HG03066 (cell line): ENCODE data around the gene SOX30.
"Not testable (repeated sequence)": the region's sequence is repeated elsewhere in the genome, so short reads cannot be mapped to it uniquely, and the experiment has no call there.

Experiments used
- ATAC-seq: cut with Tn5 transposase; IDR thresholded peaks from one replicate; pipeline ENCODE4 v1.9.1; 2021; ENCODE audit warnings: low read depth; ENCODE audit not compliant: unreplicated experiment

SOX30 gene

DNA sequence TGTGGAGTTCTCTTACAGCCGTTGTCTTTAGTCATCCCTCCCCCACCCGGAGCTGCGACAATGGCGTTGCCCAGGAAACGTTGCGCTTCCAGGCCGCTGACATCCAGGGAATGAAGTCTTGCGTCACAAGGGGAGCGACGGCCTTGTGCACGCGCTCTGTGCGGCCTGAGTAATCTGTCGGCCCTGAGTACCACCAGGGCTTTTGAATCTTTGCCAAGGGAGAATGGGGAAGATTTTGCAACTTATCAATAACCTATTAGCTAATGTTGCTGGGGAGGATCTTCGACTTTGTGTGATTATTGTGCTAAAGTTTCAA is at the start of gene SOX30:
SOX30 (minus strand) TSS at position 62 of the 316 bp plus-strand sequence. CDS start 360 bp downstream, outside the sequence.
- ATAC-seq = no peak

DNA sequence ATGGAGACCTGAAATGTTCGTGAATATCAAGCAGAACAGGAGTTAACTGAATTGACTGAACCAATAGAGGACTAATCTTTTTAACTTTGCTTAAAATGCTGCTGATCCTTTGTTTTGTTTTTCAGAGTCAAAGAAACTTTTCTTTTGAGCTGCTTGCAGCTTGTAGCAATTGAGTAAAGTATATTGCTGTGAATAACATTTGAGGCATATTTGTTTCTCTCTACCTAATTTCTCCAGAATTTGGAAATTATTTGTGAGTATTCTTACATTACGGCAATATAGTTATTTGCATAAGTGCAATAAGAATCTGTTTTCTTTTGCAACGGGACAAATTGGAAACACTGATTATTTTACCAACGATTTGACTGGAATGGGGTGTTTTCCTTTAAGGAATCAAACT is 46.4 kb upstream of the SOX30 start:
- not testable (repeated sequence) for ATAC-seq

DNA sequence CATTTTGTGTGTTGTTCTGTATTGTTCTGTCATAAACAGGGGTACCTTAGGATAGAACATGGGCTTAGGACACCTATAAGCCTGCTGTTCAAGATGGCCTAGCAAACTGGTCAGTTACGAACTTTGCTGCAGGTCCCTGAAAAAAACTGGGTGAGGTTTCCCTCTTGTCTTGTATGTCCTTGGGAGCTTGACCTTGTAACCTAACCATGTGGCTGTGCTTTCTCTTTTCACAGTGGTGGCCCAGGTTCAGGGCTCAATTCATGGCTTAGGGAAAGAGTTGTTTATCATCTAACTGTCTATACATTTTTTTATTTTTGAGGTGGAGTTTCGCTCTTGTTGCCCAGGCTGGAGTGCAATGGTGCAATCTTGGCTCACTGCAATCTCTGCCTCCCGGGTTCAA is 43.9 kb upstream of the SOX30 start:
- not testable (repeated sequence) for ATAC-seq

DNA sequence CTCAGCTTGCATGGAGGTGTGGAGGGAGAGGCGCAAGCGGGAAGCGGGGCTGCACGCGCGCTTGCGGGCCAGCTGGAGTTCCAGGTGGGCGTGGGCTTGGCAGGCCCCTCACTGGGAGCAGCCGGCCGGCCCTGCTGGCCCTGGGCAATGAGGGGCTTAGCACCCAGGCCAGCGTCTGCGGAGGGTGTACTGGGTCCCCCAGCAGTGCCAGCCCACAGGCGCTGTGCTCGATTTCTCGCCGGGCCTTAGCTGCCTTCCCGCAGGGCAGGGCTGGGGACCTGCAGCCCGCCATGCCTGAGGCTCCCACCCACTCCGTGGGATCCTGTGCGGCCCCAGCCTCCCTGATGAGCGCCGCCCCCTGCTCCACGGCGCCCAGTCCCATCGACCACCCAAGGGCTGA is 41.6 kb upstream of the SOX30 start:
- ATAC-seq = not testable (repeated sequence)

DNA sequence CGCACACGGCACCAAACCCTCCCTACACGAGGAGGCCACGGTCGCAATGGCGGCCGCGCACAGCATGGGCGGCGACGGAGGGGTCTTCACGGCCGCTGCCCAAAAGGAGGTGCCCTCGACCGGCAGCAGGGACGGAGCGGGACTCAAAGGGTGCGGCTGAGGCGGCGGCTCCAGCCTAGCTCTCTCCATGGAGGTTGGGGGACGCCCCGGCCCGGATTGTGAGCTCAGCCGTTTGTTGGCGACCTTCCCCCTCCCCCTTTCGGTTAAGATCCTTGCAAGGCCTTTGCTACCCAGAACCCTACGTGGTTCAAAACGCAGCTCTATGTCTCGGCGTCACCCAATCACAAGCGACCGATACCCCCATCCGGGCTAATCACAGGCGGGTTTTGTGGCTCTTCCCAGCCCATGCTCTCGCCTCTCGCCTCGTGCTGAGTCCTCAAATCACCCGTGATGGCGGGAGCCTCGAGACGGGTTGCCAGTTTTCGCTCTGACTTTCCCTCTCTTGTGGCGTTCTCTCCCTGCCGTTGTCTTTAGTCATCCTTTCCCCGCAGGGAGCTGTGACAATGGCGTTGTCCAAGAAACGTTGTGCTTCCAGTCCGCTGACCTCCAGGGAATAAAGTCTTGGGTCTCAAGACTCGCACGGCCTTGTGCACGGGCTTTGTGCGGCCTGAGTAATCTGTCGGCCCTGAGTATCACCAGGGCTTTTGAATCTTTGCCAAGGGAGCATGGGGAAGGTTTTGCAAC is 38.6 kb upstream of the SOX30 start:
- ATAC-seq = no peak

DNA sequence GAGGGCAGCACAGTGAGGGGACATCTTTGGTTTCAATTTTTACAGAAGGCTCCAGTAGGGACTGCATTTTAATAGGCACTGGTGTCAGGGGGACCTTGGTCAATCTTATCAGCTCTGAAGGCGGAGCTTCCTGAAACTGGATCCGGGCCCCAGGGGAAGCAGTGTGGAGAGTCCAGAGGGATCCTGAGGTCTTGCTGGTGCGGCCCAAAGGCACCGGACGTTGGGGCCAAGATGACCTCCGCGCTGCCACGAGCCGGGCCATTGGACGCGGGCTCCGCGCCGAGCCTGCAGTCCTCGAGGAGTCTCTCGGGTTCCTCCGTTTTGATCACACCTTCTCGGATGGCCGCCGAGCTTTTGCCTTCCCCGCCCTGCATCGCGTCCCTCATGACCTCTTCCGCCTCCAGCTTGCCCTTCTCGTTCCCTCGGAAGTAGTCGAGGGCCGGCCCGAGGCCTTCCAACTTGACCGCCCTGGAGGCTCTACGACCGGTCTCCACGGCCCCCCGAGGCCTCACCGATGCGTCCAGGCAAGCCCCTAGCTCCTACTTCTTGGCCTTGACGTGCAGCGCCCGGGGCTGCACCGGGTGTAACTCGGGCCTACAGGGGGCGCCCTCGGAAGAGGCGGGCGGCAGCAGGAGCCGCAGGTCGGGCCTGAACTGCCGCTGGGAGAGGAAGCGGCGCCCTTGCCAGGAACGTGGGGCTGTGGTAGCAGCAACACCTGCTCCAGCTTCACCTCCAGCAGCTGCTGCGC is 37.9 kb upstream of the SOX30 start:
- no peak for ATAC-seq

DNA sequence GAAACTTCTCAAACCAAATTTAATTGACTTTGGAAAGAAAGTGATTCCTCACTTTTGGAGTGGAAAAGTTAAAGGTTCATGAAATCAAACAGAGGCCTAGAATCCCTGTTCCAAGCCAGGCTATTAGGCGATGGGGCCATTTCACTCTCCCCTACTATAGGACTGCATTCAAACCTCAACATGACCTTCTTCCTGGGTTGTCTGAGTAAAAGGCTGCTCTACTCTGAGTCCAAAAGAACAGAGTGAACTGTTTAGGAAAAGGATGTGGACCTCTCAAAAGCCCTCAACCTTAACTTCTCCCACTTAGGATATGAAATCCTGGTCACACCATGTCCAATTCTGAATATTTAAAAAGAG is 34.9 kb upstream of the SOX30 start:
- ATAC-seq = no peak

DNA sequence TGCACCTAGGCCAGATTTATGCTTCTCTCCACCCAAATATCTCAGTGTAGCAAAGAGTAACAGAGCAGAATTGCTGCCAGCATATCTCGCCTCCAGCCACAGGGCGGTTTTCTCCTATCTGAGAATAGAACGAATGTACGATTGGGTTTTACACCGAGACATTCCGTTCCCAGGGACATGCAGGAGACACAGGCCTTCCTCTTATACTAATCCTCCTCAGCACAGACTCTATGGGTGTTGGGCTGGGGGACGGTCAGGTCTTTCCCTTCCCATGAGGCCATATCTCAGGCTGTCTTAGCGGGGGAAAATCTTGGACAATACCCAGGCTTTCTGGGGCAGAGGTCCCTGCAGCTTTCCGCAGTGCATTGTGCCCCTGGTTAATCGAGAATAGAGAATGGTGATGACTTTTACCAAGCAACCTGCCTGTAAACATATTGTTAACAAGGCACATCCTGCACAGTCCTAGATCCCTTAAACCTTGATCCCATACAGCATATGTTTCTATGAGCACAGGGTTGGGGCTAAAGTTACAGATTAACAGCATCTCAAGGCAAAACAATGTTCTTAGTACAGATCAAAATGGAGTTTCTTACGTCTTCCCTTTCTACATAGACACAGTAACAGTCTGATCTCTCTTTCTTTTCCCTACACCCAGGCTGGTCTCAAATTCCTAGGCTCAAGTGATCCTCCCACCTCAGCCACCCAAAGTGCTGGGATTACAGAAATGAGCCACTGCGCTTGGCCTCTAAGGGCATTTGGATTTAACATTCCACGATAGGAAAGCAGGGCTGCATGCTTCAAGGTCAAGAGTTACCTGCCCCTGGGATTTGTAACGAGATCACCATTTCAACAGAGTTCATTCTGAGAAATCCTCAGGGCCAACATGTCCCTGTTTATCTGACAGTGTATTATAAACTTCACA is 34.3 kb upstream of the SOX30 start:
- not testable (repeated sequence) for ATAC-seq

DNA sequence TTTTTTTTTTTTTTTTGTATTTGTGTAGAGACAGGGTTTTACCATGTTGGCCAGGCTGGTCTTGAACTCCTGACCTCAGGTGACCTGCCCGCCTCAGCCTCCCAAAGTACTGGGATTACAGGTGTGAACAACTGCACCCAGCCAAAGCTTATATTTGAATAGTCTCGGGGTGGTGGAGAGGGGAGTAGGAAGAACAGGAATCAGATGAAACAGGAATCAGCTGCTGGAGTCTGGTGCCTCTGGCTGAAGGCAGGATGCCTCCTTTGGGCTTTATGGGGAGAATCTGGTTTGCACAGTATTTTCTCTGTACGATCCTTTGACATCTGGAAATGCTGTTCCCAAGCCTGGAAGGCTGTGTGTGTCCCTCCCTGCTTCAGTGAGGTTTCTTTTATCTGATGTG is 30.0 kb upstream of the SOX30 start:
- no peak for ATAC-seq

DNA sequence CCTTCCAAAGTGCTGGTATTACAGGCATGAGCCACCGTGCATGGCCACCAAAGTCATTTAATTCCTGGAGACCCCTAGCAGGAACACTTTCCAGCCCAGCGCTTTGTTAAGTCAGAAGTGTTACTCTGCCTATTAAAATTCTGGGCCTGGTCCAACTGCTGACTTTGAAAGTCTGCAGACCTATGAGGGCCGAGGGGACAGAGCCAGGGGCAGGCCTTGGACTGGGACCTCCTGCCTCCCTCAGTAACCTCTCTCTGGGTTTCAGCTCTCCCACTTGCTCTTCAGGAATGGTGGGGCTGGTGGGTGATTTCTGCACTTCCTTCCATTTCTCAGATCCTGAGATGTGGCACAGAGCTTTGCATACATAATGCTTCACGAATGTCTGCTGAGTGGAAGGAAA is 28.8 kb upstream of the SOX30 start:
- no peak for ATAC-seq

DNA sequence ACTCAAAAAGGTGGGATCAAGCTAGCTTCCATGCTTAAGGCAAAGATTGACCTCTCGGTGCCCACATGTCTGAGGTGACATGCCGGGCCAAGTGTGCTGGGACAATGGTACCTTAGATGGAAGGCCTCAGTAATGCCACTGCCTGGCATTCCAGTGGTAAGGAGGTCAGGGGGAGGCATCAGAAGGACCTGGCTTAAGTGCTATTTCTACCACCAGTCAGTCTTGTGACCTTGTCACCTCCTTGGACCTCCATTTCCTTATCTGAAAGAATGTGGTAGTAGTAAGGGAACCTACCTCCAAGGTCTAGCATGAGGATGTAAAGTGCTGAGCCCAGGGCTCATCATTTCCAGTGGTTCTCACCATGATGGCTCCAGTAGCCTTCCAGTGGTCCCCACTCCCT is 28.0 kb upstream of the SOX30 start:
- no peak for ATAC-seq

DNA sequence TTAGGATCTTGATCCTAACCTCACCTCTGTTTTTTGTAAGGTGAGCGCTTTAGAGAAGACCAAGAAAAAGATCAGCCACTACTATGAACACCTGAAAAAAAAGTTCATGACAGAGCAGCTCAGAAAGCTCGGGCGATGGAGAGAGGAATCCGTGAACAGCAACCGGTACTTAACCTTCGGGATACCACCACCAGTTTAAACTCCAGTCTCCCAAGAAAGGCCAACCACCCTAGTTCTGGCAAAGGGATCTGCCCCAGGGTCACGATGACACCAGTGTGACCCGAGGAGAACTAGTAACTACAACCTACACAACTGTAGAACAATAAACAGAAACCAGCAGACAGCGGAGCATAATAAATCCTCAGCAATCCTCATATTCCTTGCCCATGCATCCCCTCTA is 27.6 kb upstream of the SOX30 start:
- ATAC-seq = no peak

DNA sequence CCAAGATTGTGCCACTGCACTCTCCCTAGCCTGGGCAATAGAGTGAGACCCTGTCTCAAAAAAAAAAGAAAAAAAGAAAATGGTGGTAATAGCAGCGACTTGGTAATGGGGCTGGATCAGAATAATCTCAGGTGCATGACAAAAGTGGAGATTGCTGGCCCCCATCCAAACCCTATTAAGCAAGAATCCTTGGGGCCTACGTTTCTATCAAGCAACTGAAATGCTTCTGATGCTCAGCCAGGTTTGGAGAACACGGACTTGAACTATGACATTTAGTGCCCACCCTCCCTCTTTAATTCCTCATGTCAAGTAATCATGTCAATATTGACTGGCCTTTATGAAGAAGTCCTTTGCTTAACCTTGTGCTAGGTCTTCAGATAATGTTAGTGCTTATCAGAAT is 25.7 kb upstream of the SOX30 start:
- no peak for ATAC-seq

DNA sequence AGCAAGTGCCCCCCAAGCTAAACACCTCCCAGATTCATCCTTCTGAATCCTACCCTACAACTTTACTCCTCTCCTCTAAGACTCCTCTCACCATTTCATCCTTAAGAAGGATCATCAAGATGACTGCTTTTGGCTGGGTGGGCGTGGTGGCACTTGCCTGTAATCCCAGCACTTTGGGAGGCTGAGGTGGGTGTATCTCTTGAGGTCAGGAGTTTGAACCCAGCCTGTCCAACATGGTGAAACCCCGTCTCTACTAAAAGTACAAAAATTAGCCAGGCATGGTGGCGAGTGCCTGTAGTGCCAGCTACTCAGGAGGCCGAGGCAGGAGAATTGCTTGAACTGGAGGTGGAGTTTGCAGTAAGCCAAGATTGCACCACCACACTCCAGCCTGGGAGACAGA is 22.1 kb upstream of the SOX30 start:
- ATAC-seq = not testable (repeated sequence)

DNA sequence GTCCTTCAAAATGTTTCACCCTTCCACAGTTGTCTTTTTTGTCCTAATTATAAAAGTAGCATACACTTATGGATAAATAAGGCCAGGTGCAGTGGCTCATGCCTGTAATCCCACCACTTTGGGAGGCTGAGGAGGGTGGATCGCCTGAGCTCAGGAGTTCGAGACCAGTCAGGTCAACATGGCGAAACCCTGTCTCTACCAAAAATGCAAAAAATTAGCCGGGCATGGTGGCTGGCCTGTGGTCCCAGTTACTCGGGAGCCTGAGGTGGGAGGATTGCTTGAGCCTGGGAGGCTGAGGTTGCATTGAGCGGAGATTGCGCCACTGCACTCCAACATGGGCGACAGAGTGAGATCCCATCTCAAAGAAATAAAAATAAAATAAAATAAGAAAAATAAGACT is 20.7 kb upstream of the SOX30 start:
- ATAC-seq = no peak

DNA sequence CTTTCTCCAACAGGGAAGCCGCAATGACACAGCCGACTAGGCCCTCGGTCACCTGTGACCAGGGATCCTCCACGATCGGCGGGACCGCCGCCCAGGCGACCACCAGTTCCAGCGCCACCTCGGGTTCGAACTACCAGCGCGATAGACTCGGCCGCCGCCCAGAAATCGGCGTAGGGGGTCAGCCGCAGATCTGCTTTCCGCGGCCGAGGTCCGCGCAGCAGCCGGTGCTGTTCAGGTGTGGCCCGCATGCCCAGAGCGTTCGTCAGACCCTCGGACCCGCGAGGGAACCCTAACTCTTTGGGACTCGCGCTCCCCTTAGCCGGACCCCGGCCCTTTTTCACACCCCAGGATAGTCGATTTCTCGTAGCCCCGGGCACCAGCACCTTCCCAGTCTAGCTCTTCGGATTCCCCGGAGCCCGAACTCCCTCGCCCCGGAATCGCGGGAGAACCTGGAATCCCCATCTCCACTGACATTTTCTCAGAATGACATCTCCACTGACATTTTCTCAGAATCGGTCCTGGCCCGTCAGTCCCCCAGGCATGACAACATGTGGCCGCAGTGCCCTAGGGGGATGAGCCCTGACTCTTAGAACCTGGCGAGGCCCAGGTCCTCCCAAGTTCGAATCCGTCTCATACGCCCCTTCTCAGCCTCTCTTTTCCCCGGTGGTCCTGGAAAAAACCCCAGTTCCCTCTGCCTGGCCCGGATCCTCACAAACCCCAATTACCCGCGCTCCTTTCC is 19.5 kb upstream of the SOX30 start:
- no peak for ATAC-seq

DNA sequence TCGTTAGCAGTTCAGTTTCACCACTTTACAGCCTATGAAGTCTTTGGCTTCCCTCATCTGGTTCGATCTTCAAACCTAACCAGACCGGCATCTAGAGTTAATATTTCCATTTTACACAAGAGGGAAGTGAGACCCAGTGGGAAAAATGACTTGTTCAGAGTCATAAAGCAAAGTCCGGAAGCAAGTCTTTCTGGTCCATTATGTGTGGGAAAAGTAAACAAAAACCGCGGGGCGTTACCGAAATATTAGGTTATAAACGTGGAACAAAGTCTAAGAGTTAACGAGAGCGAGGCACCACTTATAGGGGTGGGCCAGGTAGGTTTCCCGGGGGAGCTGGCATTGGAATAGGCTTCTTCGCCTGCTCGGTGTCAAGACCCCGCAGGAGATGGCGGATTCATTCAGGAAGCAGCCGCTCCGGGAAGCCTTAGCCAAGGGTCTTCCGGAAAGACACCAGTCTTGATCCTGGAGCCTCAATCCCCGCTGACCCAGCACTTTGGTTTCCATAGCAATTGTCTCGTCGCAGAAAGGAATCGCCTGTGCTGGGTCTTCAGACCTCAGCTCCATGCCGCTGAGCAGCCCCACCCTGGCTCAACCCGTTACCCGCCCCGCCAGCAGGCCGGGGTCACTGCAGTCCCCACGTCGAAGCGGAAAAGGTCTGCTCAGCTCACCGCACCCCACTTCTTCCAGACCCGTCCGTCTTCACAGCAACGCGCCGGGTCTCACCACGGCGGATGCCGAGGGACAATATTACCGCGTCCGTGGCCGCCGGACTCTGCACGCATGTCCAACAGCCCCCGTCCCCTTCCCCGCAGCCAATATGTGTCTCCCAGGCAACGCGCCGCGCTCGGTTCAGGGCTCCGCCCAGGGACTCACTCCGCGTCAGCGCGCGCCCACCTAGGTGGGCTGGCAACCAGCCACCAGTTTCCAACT is 18.7 kb upstream of the SOX30 start, which contains the start of gene C5orf52:
C5orf52 (plus strand) TSS at position 872 of the 930 bp plus-strand sequence. CDS start 82 bp downstream, outside the sequence.
- no peak for ATAC-seq

DNA sequence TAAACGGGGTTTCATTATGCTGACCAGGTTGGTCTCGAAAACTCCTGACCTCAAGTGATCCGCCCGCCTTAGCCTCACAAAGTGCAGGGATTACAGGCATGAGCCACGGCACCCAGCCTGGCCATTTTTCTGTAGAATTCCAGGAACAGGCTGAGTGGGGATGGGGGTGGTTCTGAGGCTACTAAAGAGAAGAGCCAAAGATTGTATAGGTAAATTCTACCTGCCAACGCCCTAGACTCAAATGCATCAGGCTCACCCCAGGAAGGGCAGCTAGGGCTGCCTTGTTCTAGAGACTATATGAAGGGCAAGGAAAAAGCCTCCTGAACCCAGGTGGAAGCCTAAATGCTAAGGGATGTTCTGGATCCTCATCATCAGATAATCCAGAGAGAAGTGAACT is 17.5 kb upstream of the SOX30 start:
- no peak for ATAC-seq

DNA sequence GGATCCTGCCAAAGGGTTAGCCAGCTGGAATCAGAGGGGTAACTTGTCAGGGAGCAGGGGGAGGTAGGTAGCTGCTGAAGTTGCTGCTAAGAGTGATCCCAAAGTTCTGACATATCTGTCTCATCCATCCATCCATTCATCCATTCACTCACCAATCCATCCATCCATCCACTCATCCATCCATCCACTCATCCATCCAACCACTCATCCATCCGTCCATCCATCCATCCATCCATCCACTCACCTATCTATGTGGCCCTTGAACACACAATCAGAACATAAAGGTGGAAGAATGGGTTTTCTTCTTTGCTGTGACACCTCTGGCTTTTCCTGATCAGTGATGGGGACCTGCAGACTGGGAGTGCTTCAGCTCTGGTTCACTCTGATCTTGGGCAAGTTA is 16.1 kb upstream of the SOX30 start:
- no peak for ATAC-seq
